ENCODE results near the gene OAS1. TPM values are rescaled to one million over a fixed set of nuclear protein-coding genes. Genes with fewer than 3 reads are reported as not detected.

OAS1 gene
- total RNA-seq, 2 donors from 2014 or later = not detected

- Histone ChIP-seq H3K4me1 (ENCODE audit: control insufficient read depth, insufficient read depth, low read length) (no peaks in the 10 kb centered on the region), H3K36me3 (ENCODE audit: control insufficient read depth, insufficient read depth, low read length) (no peaks in the 10 kb centered on the region), H3K27me3 (ENCODE audit: control insufficient read depth, insufficient read depth, low read length, poor library complexity, severe bottlenecking) (peaks cover 40% of the 10 kb centered on the region), H3K27ac (ENCODE audit: low read depth, low read length) (no peak overlapping the region), H3K4me3 (ENCODE audit: low read length) (no peak overlapping the region), H3K9me3 (ENCODE audit: control insufficient read depth, low read length) (no peaks in the 10 kb centered on the region), H3K9ac (ENCODE audit: extremely low read depth, low read length, poor library complexity, severe bottlenecking) (no peak overlapping the region)
- DNase-seq = no peak
- Mint-ChIP-seq H3K4me3 (no peak overlapping the region), H3K4me1 (no peaks in the 10 kb centered on the region), H3K9me3 (no peaks in the 10 kb centered on the region), H3K36me3 (ENCODE audit: low read depth) (no peaks in the 10 kb centered on the region), H3K27me3 (ENCODE audit: insufficient read depth) (peaks cover 28% of the 10 kb centered on the region), H3K27ac (no peak overlapping the region)
- TF ChIP-seq, protein P1, sequence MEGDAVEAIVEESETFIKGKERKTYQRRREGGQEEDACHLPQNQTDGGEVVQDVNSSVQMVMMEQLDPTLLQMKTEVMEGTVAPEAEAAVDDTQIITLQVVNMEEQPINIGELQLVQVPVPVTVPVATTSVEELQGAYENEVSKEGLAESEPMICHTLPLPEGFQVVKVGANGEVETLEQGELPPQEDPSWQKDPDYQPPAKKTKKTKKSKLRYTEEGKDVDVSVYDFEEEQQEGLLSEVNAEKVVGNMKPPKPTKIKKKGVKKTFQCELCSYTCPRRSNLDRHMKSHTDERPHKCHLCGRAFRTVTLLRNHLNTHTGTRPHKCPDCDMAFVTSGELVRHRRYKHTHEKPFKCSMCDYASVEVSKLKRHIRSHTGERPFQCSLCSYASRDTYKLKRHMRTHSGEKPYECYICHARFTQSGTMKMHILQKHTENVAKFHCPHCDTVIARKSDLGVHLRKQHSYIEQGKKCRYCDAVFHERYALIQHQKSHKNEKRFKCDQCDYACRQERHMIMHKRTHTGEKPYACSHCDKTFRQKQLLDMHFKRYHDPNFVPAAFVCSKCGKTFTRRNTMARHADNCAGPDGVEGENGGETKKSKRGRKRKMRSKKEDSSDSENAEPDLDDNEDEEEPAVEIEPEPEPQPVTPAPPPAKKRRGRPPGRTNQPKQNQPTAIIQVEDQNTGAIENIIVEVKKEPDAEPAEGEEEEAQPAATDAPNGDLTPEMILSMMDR (conservative IDR thresholded peaks at IDR 0.05) = no peak
- 80 to 82% methylated on average over 1 to 2 of the region's 2 CpGs for WGBS, 2 experiments (ENCODE audit: insufficient coverage in 1 of 2, insufficient read length in 1 of 2)
These were observed 13.9 kb upstream of the OAS1 start for GRCh38 chr12:112892856-112893255.

- H3K27me3 ChIP-seq (ENCODE audit: control insufficient read depth, insufficient read depth, low read length, poor library complexity, severe bottlenecking) = peaks cover 34% of the 10 kb centered on the region
- Mint-ChIP-seq H3K4me1 (no peaks in the 10 kb centered on the region), H3K27me3 (ENCODE audit: insufficient read depth) (peaks cover 36% of the 10 kb centered on the region), H3K27ac (no peak overlapping the region), H3K4me3 (no peak overlapping the region), H3K36me3 (ENCODE audit: low read depth) (no peaks in the 10 kb centered on the region), H3K9me3 (no peaks in the 10 kb centered on the region)
- TF ChIP-seq, protein P1 (conservative IDR thresholded peaks at IDR 0.05) = no peak
- no peaks in the 10 kb centered on the region for H3K4me1 ChIP-seq (ENCODE audit: control insufficient read depth, insufficient read depth, low read length)
- H3K27ac ChIP-seq (ENCODE audit: low read depth, low read length) = no peak overlapping the region
- H3K4me3 ChIP-seq (ENCODE audit: low read length) = no peak overlapping the region
- no peaks in the 10 kb centered on the region for H3K9me3 ChIP-seq (ENCODE audit: control insufficient read depth, low read length)
- H3K36me3 ChIP-seq (ENCODE audit: control insufficient read depth, insufficient read depth, low read length) = no peaks in the 10 kb centered on the region
- no peak overlapping the region for H3K9ac ChIP-seq (ENCODE audit: extremely low read depth, low read length, poor library complexity, severe bottlenecking)
- no peak for DNase-seq
These were observed 12.6 kb upstream of the OAS1 start for GRCh38 chr12:112894128-112894527.

GRCh38 chr12:112898380-112898779, 8.4 kb upstream of the OAS1 start:
- Mint-ChIP-seq H3K27me3 (ENCODE audit: insufficient read depth) (peaks cover 27% of the 10 kb centered on the region), H3K4me1 (no peaks in the 10 kb centered on the region), H3K27ac (no peak overlapping the region), H3K36me3 (ENCODE audit: low read depth) (no peaks in the 10 kb centered on the region), H3K4me3 (no peak overlapping the region), H3K9me3 (peaks cover 13% of the 10 kb centered on the region)
- Histone ChIP-seq H3K9me3 (ENCODE audit: control insufficient read depth, low read length) (peaks cover 8% of the 10 kb centered on the region), H3K4me1 (ENCODE audit: control insufficient read depth, insufficient read depth, low read length) (no peaks in the 10 kb centered on the region), H3K27me3 (ENCODE audit: control insufficient read depth, insufficient read depth, low read length, poor library complexity, severe bottlenecking) (peaks cover 17% of the 10 kb centered on the region), H3K9ac (ENCODE audit: extremely low read depth, low read length, poor library complexity, severe bottlenecking) (no peak overlapping the region), H3K36me3 (ENCODE audit: control insufficient read depth, insufficient read depth, low read length) (no peaks in the 10 kb centered on the region), H3K4me3 (ENCODE audit: low read length) (no peak overlapping the region), H3K27ac (ENCODE audit: low read depth, low read length) (no peak overlapping the region)
- DNase-seq = no peak
- TF ChIP-seq, protein P1 (conservative IDR thresholded peaks at IDR 0.05) = no peak
- 89 to 90% methylated on average over 4 to 6 of the region's 6 CpGs for WGBS, 2 experiments (ENCODE audit: insufficient coverage in 1 of 2, insufficient read length in 1 of 2)

All from endodermal cell (in vitro differentiated cells).